Measurements from ENCODE around the gene HSPG2.

Gene HSPG2

DNA sequence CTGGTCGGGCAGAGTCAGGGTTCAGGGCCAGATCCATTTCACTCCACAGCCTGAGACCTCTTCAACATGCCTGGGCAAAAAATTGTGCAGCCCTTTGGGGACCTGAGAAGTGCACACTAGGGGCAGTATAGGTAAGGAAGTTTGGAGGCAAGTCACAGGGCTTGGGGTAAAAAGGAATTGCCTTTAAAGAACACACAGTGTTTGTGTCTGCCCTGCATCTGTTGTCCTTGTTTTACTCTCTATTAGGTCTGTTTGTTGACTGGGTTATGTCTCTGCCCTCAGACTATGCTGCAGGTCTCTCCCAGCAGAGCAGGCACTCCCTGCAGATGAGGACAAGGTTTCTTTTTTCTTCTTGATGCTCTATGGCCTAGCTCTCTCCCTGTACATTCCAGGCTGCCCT, 103.0 kb downstream of the HSPG2 start:
- Histone ChIP-seq H3K27me3 (ENCODE audit: insufficient read depth, low read length) (peaks cover 4% of the 10 kb centered on the region; the same call in 1 of the 2 replicates), H3K9ac (ENCODE audit: low read length) (no peak overlapping the region), H3K4me1 (ENCODE audit: insufficient read depth, low read length, severe bottlenecking) (no peaks in the 10 kb centered on the region), H3K79me2 (ENCODE audit: insufficient read depth, low read length) (no peaks in the 10 kb centered on the region), H3F3A (ENCODE audit: insufficient read depth, low read length) (no peaks in the 10 kb centered on the region), H3K4me3 (ENCODE audit: low read depth, low read length, poor library complexity, severe bottlenecking) (no peak overlapping the region), H3K9me2 (ENCODE audit: low read depth, low read length) (no peaks in the 10 kb centered on the region), H4K20me1 (ENCODE audit: insufficient read depth, low read length) (no peaks in the 10 kb centered on the region), H3K27ac (ENCODE audit: low read depth, low read length, poor library complexity, severe bottlenecking) (no peak overlapping the region), H3K36me3 (ENCODE audit: insufficient read depth, low read length) (peaks cover 6% of the 10 kb centered on the region; the same call in 1 of the 2 replicates), H3K9me3 (ENCODE audit: low read length) (0 out of 2 replicates have a peak, but pooled peaks cover 8% of the 10 kb centered on the region), H2AFZ (ENCODE audit: low read length) (no peak overlapping the region), H3K4me2 (ENCODE audit: low read length) (no peak overlapping the region)
- TF ChIP-seq EZH2 (IDR thresholded peaks at IDR 0.05; ENCODE audit: borderline replicate concordance, low read length), result no peak
- TF ChIP-seq, protein P1, sequence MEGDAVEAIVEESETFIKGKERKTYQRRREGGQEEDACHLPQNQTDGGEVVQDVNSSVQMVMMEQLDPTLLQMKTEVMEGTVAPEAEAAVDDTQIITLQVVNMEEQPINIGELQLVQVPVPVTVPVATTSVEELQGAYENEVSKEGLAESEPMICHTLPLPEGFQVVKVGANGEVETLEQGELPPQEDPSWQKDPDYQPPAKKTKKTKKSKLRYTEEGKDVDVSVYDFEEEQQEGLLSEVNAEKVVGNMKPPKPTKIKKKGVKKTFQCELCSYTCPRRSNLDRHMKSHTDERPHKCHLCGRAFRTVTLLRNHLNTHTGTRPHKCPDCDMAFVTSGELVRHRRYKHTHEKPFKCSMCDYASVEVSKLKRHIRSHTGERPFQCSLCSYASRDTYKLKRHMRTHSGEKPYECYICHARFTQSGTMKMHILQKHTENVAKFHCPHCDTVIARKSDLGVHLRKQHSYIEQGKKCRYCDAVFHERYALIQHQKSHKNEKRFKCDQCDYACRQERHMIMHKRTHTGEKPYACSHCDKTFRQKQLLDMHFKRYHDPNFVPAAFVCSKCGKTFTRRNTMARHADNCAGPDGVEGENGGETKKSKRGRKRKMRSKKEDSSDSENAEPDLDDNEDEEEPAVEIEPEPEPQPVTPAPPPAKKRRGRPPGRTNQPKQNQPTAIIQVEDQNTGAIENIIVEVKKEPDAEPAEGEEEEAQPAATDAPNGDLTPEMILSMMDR (IDR thresholded peaks at IDR 0.05; ENCODE audit: low read length), result no peak; the same call in 1 of the 2 replicates

- Histone ChIP-seq H3F3A (ENCODE audit: insufficient read depth, low read length) (no peaks in the 10 kb centered on the region), H3K4me1 (ENCODE audit: insufficient read depth, low read length, severe bottlenecking) (no peaks in the 10 kb centered on the region), H3K4me2 (ENCODE audit: low read length) (no peak overlapping the region), H3K79me2 (ENCODE audit: insufficient read depth, low read length) (no peaks in the 10 kb centered on the region), H3K27me3 (ENCODE audit: insufficient read depth, low read length) (peaks cover 4% of the 10 kb centered on the region; the same call in 1 of the 2 replicates), H3K36me3 (ENCODE audit: insufficient read depth, low read length) (peaks cover 6% of the 10 kb centered on the region; the same call in 1 of the 2 replicates), H3K27ac (ENCODE audit: low read depth, low read length, poor library complexity, severe bottlenecking) (no peak overlapping the region), H3K9me3 (ENCODE audit: low read length) (0 out of 2 replicates have a peak, but pooled peaks cover 8% of the 10 kb centered on the region), H3K4me3 (ENCODE audit: low read depth, low read length, poor library complexity, severe bottlenecking) (no peak overlapping the region), H2AFZ (ENCODE audit: low read length) (no peak overlapping the region), H4K20me1 (ENCODE audit: insufficient read depth, low read length) (no peaks in the 10 kb centered on the region), H3K9me2 (ENCODE audit: low read depth, low read length) (no peaks in the 10 kb centered on the region), H3K9ac (ENCODE audit: low read length) (no peak overlapping the region)
- TF ChIP-seq EZH2 (IDR thresholded peaks at IDR 0.05; ENCODE audit: borderline replicate concordance, low read length), result no peak
- TF ChIP-seq, protein P1 (IDR thresholded peaks at IDR 0.05; ENCODE audit: low read length), result no peak
Measured at GRCh38 chr1:21833392-21833976, 103.6 kb downstream of the HSPG2 start.

DNA sequence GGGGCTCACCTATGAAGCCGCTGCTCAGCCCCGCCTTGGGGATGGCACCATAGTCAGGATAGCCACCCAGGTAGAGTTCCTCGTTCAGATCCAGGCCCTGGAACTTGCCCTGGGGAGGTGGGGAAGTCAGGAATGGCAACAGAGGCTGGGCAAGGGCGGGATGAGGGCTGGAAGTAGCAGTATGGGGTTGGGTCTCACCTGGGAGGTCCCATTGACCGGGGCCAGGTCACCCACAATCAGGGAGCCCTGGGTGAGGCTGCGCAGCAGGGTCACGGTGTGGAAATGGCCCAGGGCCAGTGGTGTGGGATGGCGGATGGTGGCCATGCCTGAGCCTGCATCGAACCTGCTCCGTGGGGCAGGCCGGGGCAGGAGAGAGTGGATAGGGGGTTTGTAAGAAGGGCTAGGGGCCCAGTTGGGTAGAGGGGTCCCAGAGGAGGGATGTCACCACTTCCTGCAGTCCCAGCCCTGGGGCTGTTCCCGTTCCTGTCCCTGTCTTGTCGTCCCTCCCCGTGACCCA, 105.6 kb downstream of the HSPG2 start:
- 0 out of 2 replicates have a peak, but pooled peaks cover 8% of the 10 kb centered on the region for H3K9me3 ChIP-seq (ENCODE audit: low read length)
- H3F3A ChIP-seq (ENCODE audit: insufficient read depth, low read length), result no peaks in the 10 kb centered on the region
- H3K9me2 ChIP-seq (ENCODE audit: low read depth, low read length), result no peaks in the 10 kb centered on the region
- no peak overlapping the region for H3K27ac ChIP-seq (ENCODE audit: low read depth, low read length, poor library complexity, severe bottlenecking)
- no peaks in the 10 kb centered on the region for H4K20me1 ChIP-seq (ENCODE audit: insufficient read depth, low read length)
- no peak overlapping the region for H3K4me3 ChIP-seq (ENCODE audit: low read depth, low read length, poor library complexity, severe bottlenecking)
- no peak overlapping the region for H3K4me2 ChIP-seq (ENCODE audit: low read length)
- H3K27me3 ChIP-seq (ENCODE audit: insufficient read depth, low read length), result peaks cover 4% of the 10 kb centered on the region; the same call in 1 of the 2 replicates
- no peaks in the 10 kb centered on the region for H3K79me2 ChIP-seq (ENCODE audit: insufficient read depth, low read length)
- TF ChIP-seq, protein P1 (IDR thresholded peaks at IDR 0.05; ENCODE audit: low read length), result no peak
- no peak for TF ChIP-seq EZH2 (IDR thresholded peaks at IDR 0.05; ENCODE audit: borderline replicate concordance, low read length)
- H3K9ac ChIP-seq (ENCODE audit: low read length), result no peak overlapping the region
- no peak overlapping the region for H2AFZ ChIP-seq (ENCODE audit: low read length)
- H3K36me3 ChIP-seq (ENCODE audit: insufficient read depth, low read length), result peaks cover 6% of the 10 kb centered on the region; the same call in 1 of the 2 replicates
- no peaks in the 10 kb centered on the region for H3K4me1 ChIP-seq (ENCODE audit: insufficient read depth, low read length, severe bottlenecking)

Data from OCI-LY1 (cell line).